HL-60/S4 treated with phorbol 12-myristate 13-acetate at 8.2 ng/mL for 4 days and 3 days (cell line): Measurements from ENCODE around the gene SMC1A.

Experiments
- in situ Hi-C: fragments of 300-500 bp; cut with MboI; formaldehyde crosslinking; loops from 2 replicates; pipeline ENCODE4 v1.15.0; 2022; ENCODE audit warnings: low sequenced_read_pairs

The SMC1A gene

GRCh38 chrX:53347948-53348347, 74.5 kb downstream of the SMC1A start:
- in situ Hi-C loops: no loop called here

GRCh38 chrX:53340852-53341645, 81.4 kb downstream of the SMC1A start:
- in situ Hi-C loops: no loop called here

GRCh38 chrX:53337101-53337500, 85.4 kb downstream of the SMC1A start:
- in situ Hi-C loops: no loop called here

GRCh38 chrX:53333853-53334252, 88.6 kb downstream of the SMC1A start:
- in situ Hi-C loops: no loop called here

- in situ Hi-C loops: no loop called here
Observed at GRCh38 chrX:53332204-53332603, 90.2 kb downstream of the SMC1A start.

GRCh38 chrX:53330331-53330730, 92.1 kb downstream of the SMC1A start:
- in situ Hi-C loops: no loop called here

- in situ Hi-C loops: no loop called here
Observed at GRCh38 chrX:53324803-53325202, 97.7 kb downstream of the SMC1A start.
